Naive thymus-derived CD4-positive, alpha-beta T cell (primary cell): ENCODE data around the gene PTPRQ. TPM values are rescaled to one million over a fixed set of nuclear protein-coding genes. Genes with fewer than 3 reads are reported as not detected.

Source experiments
- ATAC-seq: fragments of 150-1000 bp; cut with Tn5 transposase; 2 replicates; pipeline ENCODE4 v1.10.0; 2021; ENCODE audit warnings: mild to moderate bottlenecking, moderate library complexity
- CTCF ChIA-PET: fragments of 350-600 bp; sonication (Branson Sonifier 250); formaldehyde crosslinking; loops from one replicate; lab custom pipeline; 2021; ENCODE audit warnings: antibody characterized with exemption; lab: Charles Lee
- POLR2A ChIA-PET: fragments of 350-600 bp; sonication (Branson Sonifier 250); formaldehyde crosslinking; loops from one replicate; lab custom pipeline; 2021; ENCODE audit warnings: antibody characterized with exemption, inconsistent platforms; lab: Charles Lee
- DNase-seq, 9 donors: peaks; one replicate each; pipeline versions ENCODE4 v3.0.0 to v3.0.0-alpha.2; 2020 to 2022; ENCODE audit warnings: mixed read lengths in 1 of 9
- H3K27ac ChIP-seq: one replicate; pipeline ENCODE4 v1.7.0; 2013; ENCODE audit warnings: mild to moderate bottlenecking, low read depth, low read length, moderate library complexity
- H3K27me3 ChIP-seq, 2 donors: one replicate each; pipeline ENCODE4 v1.7.0; 2013; ENCODE audit warnings: low read length in 2 of 2, mild to moderate bottlenecking in 2 of 2, moderate library complexity in 2 of 2; ENCODE audit not compliant: control insufficient read depth in 2 of 2, insufficient read depth in 2 of 2
- H3K36me3 ChIP-seq, 3 experiments: 1 replicate in 2 of 3; 2 replicates in 1 of 3; pipeline ENCODE4 v1.7.0; 2013; ENCODE audit warnings: low read length in 3 of 3, mild to moderate bottlenecking in 3 of 3, moderate library complexity in 1 of 3; ENCODE audit not compliant: insufficient read depth in 3 of 3, control insufficient read depth in 2 of 3
- H3K4me1 ChIP-seq, 2 donors: one replicate each; pipeline ENCODE4 v1.7.0; 2013; ENCODE audit warnings: low read length in 2 of 2, mild to moderate bottlenecking in 2 of 2, moderate library complexity in 1 of 2; ENCODE audit not compliant: control insufficient read depth in 2 of 2, insufficient read depth in 2 of 2
- H3K4me3 ChIP-seq: 2 replicates; pipeline ENCODE4 v1.7.0; 2013; ENCODE audit warnings: mild to moderate bottlenecking, low read length
- H3K9me3 ChIP-seq, 3 experiments: 1 replicate in 2 of 3; 2 replicates in 1 of 3; pipeline ENCODE4 v1.7.0; 2013; ENCODE audit warnings: low read length in 3 of 3; ENCODE audit not compliant: control insufficient read depth in 2 of 3
- H3K27ac Mint-ChIP-seq, 9 donors: one replicate each; pipeline ENCODE4 v1.8.0; 2020 to 2022; ENCODE audit warnings: mixed read lengths in 9 of 9, mild to moderate bottlenecking in 8 of 9, moderate library complexity in 5 of 9, inconsistent platforms in 2 of 9
- H3K27me3 Mint-ChIP-seq, 5 donors: one replicate each; pipeline ENCODE4 v1.8.0; 2021 to 2022; ENCODE audit warnings: mixed read lengths in 5 of 5, mild to moderate bottlenecking in 1 of 5
- H3K36me3 Mint-ChIP-seq, 5 donors: one replicate each; pipeline ENCODE4 v1.8.0; 2020 to 2022; ENCODE audit warnings: mixed read lengths in 5 of 5, mild to moderate bottlenecking in 3 of 5, inconsistent platforms in 1 of 5
- H3K4me1 Mint-ChIP-seq, 7 donors: one replicate each; pipeline ENCODE4 v1.8.0; 2020 to 2022; ENCODE audit warnings: mixed read lengths in 7 of 7, mild to moderate bottlenecking in 3 of 7, inconsistent platforms in 1 of 7
- H3K4me3 Mint-ChIP-seq, 10 donors: one replicate each; pipeline ENCODE4 v1.8.0; 2020 to 2022; ENCODE audit warnings: mild to moderate bottlenecking in 10 of 10, mixed read lengths in 10 of 10, moderate library complexity in 6 of 10, inconsistent platforms in 2 of 10
- H3K9me3 Mint-ChIP-seq, 11 donors: one replicate each; pipeline ENCODE4 v1.8.0; 2020 to 2022; ENCODE audit warnings: mixed read lengths in 11 of 11, mild to moderate bottlenecking in 4 of 11, inconsistent platforms in 1 of 11, moderate library complexity in 1 of 11
- intact Hi-C, 2 donors: fragments of 100-400 bp; cut with micrococcal nuclease; formaldehyde crosslinking; loops; one replicate each; pipeline ENCODE4 v1.15.1; 2023
- polyA plus RNA-seq, 2 donors: library from polyadenylated mRNA; unstranded; fragments of 300-500 nt; fragmentation: Illumina TruSeq; gene quantifications; one replicate each; pipeline ENCODE4 v1.2.3, GENCODE V29; 2021
- total RNA-seq, 6 experiments: library from RNA in 5 of 6; stranded (reverse) in 5 of 6; gene quantifications; 1 replicate in 5 of 6; 2 replicates in 1 of 6; pipeline ENCODE4 v1.2.3 and lab custom pipeline; 2021 to 2026

Gene PTPRQ
- total and polyA plus RNA-seq, 7 experiments from 2014 or later: not detected

- H3K27ac ChIP-seq: no peak overlapping the region
- no peak for ATAC-seq
- Mint-ChIP-seq H3K36me3 (no peaks in the 10 kb centered on the region), H3K9me3 (peaks cover 0 to 4% (median 0%) of the 10 kb centered on the region in 11 donors), H3K27ac (no peak overlapping the region), H3K4me3 (no peak overlapping the region), H3K27me3 (peaks cover 4 to 13% (median 11%) of the 10 kb centered on the region in 5 donors), H3K4me1 (no peaks in the 10 kb centered on the region)
- intact Hi-C loops: no loop called here
- H3K36me3 ChIP-seq: no peaks in the 10 kb centered on the region
- H3K4me3 ChIP-seq: no peak overlapping the region
- CTCF ChIA-PET: no interaction called here
- no peaks in the 10 kb centered on the region for H3K27me3 ChIP-seq
- H3K4me1 ChIP-seq: no peaks in the 10 kb centered on the region
- no peak for DNase-seq
- POLR2A ChIA-PET: no interaction called here
- H3K9me3 ChIP-seq: no peaks in the 10 kb centered on the region
Measured at GRCh38 chr12:80721326-80721725, 277.3 kb downstream of the PTPRQ start.
